Gastrocnemius medialis (tissue), 4 donors: Measurements from ENCODE around the gene GIPC3.

Source experiments
- POLR2A ChIP-seq, 2 donors: fragments of 450-650 bp; IDR thresholded peaks; one replicate each; pipeline ENCODE4 v1.6.1; 2017; ENCODE audit warnings: antibody characterized with exemption in 2 of 2, mild to moderate bottlenecking in 2 of 2, moderate library complexity in 2 of 2
- TF ChIP-seq, protein P1 (sequence below), 5 experiments: fragments of 450-650 bp in 3 of 5; fragments of 200-600 bp in 2 of 5; sonication (generic) in 2 of 5; IDR thresholded peaks in 4 of 5; conservative IDR thresholded peaks in 1 of 5; 1 replicate in 4 of 5; 2 replicates in 1 of 5; pipeline ENCODE4 v1.5.1; 2016 to 2019; ENCODE audit warnings: antibody characterized with exemption in 5 of 5, mild to moderate bottlenecking in 3 of 5, moderate library complexity in 3 of 5

- TF ChIP-seq, protein P1, sequence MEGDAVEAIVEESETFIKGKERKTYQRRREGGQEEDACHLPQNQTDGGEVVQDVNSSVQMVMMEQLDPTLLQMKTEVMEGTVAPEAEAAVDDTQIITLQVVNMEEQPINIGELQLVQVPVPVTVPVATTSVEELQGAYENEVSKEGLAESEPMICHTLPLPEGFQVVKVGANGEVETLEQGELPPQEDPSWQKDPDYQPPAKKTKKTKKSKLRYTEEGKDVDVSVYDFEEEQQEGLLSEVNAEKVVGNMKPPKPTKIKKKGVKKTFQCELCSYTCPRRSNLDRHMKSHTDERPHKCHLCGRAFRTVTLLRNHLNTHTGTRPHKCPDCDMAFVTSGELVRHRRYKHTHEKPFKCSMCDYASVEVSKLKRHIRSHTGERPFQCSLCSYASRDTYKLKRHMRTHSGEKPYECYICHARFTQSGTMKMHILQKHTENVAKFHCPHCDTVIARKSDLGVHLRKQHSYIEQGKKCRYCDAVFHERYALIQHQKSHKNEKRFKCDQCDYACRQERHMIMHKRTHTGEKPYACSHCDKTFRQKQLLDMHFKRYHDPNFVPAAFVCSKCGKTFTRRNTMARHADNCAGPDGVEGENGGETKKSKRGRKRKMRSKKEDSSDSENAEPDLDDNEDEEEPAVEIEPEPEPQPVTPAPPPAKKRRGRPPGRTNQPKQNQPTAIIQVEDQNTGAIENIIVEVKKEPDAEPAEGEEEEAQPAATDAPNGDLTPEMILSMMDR (IDR thresholded peaks at IDR 0.05 in 4 of 5, conservative IDR thresholded peaks at IDR 0.05 in 1 of 5): no peak
- TF ChIP-seq POLR2A (IDR thresholded peaks at IDR 0.05): no peak
Observed at GRCh38 chr19:3627351-3627723, 42.1 kb downstream of the GIPC3 start.
